GM19240 (cell line): ENCODE results near the gene NAA10.

Source experiments
- DNase-seq: peaks from one replicate; pipeline ENCODE4 v3.0.0; 2011; ENCODE audit warnings: low spot score; ENCODE audit not compliant: insufficient read length

Gene NAA10

GRCh38 chrX:153885208-153885787 lies 49.5 kb downstream of the NAA10 start:
- no peak for DNase-seq

GRCh38 chrX:153884590-153884989 lies 50.2 kb downstream of the NAA10 start:
- DNase-seq, result no peak

GRCh38 chrX:153884136-153884535 lies 50.7 kb downstream of the NAA10 start:
- DNase-seq, result no peak

GRCh38 chrX:153883163-153883843 lies 51.5 kb downstream of the NAA10 start:
- DNase-seq, result no peak

GRCh38 chrX:153882557-153882956 lies 52.3 kb downstream of the NAA10 start:
- DNase-seq, result no peak

GRCh38 chrX:153882086-153882498 lies 52.7 kb downstream of the NAA10 start:
- no peak for DNase-seq

GRCh38 chrX:153881281-153881680 lies 53.6 kb downstream of the NAA10 start:
- DNase-seq, result no peak

- no peak for DNase-seq
Measured at GRCh38 chrX:153880440-153880815, 54.4 kb downstream of the NAA10 start.

- no peak for DNase-seq
Measured at GRCh38 chrX:153879741-153880439, 54.9 kb downstream of the NAA10 start.
